Activated naive CD4-positive, alpha-beta T cell treated with anti-CD3 and anti-CD28 coated beads, Interleukin-2, amount 50 U/mL, for 72 hours (primary cell): ENCODE measurements around the gene TCAF2. TPM values are rescaled to one million over a fixed set of nuclear protein-coding genes. Genes with fewer than 3 reads are reported as not detected.
"Not testable (repeated sequence)": the region's sequence is repeated elsewhere in the genome, so short reads cannot be mapped to it uniquely, and the experiment has no call there.

Source experiments
- ATAC-seq, 2 donors: fragments of 150-1000 bp; cut with Tn5 transposase; 2 replicates each; pipeline ENCODE4 v1.10.0; 2021; ENCODE audit warnings: mild to moderate bottlenecking in 2 of 2, moderate library complexity in 2 of 2
- DNase-seq, 2 donors: peaks; one replicate each; pipeline ENCODE4 v3.0.0; 2021 to 2022; ENCODE audit warnings: low spot score in 2 of 2
- H3K27ac Mint-ChIP-seq, 2 donors: one replicate each; pipeline ENCODE4 v1.8.0; 2022; ENCODE audit warnings: mild to moderate bottlenecking in 2 of 2, mixed read lengths in 2 of 2
- H3K36me3 Mint-ChIP-seq, 2 donors: one replicate each; pipeline ENCODE4 v1.8.0; 2022; ENCODE audit warnings: mixed read lengths in 2 of 2
- H3K9me3 Mint-ChIP-seq, 2 donors: one replicate each; pipeline ENCODE4 v1.8.0; 2022; ENCODE audit warnings: mixed read lengths in 2 of 2
- total RNA-seq, 2 donors: library from RNA; stranded (reverse); gene quantifications; one replicate each; pipeline ENCODE4 v1.2.3, GENCODE V29; 2022

Gene TCAF2
- total RNA-seq, 2 donors from 2014 or later, result 9.8 to 73.2 TPM

GRCh38 chr7:143640528-143641189 lies 19.9 kb downstream of the TCAF2 start:
- not testable (repeated sequence) for ATAC-seq, H3K27ac Mint-ChIP-seq, DNase-seq, H3K9me3 Mint-ChIP-seq, H3K36me3 Mint-ChIP-seq

DNA sequence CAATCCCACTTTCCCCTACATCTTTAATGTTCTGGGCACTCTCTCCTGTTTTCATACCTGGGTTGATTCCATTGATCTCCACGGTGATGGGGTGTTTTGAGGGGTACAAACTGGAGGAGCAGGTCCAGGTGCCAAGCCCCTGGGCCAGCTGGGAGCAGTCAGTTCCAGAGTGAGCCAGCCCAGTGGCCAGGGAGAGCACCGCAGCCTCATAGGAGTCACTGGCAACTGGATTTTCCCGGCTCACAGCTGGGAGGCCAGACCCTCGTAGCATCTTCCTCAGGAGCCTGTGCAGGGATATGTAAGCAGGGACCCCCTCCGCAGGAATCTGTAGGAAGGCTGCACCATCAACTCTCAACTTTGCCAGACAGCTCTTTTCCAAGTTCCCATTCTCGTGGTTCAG lies 25.8 kb downstream of the TCAF2 start:
- DNase-seq, ATAC-seq: not testable (repeated sequence)

GRCh38 chr7:143649902-143650301 lies 29.1 kb downstream of the TCAF2 start:
- not testable (repeated sequence) for ATAC-seq, H3K9me3 Mint-ChIP-seq, H3K36me3 Mint-ChIP-seq, H3K27ac Mint-ChIP-seq, DNase-seq

More for the DNA sequence above, 25.8 kb downstream of the TCAF2 start:
- H3K27ac Mint-ChIP-seq, H3K9me3 Mint-ChIP-seq, H3K36me3 Mint-ChIP-seq: not testable (repeated sequence)

- not testable (repeated sequence) for ATAC-seq, H3K9me3 Mint-ChIP-seq, H3K36me3 Mint-ChIP-seq, H3K27ac Mint-ChIP-seq, DNase-seq
Observed at GRCh38 chr7:143650447-143650846, 29.7 kb downstream of the TCAF2 start.

Other genes starting within 250 kb of the TCAF2 start
- 100 to 1,000 TPM in 1 of 2 donors, 10 to 100 TPM in 1; 75.9 to 146 TPM for gene ZYX, start 239.6 kb upstream of the TCAF2 start, total RNA-seq
- 1 to 10 TPM; 1.8 to 2.4 TPM for gene EPHA1, start 212.1 kb upstream of the TCAF2 start, total RNA-seq
- gene TAS2R60, start 177.5 kb upstream of the TCAF2 start, total RNA-seq, result not detected
- gene TAS2R41, start 143.1 kb upstream of the TCAF2 start, total RNA-seq, result not detected
- gene CTAGE15, start 49.2 kb upstream of the TCAF2 start, total RNA-seq, result 1 to 10 TPM in 1 of 2 donors, not detected in 1; 2.1 TPM
- gene CTAGE6, start 136.7 kb downstream of the TCAF2 start, total RNA-seq, result 1 to 10 TPM in 1 of 2 donors, under 1 TPM in 1; 0.93 to 3.1 TPM